Measurements from ENCODE around the gene DHCR24. TPM values are rescaled to one million over a fixed set of nuclear protein-coding genes. Genes with fewer than 3 reads are reported as not detected.

The DHCR24 gene
- total and polyA plus RNA-seq, 10 donors = 7.0 to 370 (median 218) TPM

GRCh38 chr1:54826226-54826816 lies 60.7 kb downstream of the DHCR24 start:
- Histone ChIP-seq H3K27ac (no peak overlapping the region), H3K4me3 (no peak overlapping the region), H3K4me1 (no peaks in the 10 kb centered on the region), H3K9me3 (peaks cover 0 to 77% (median 60%) of the 10 kb centered on the region in 8 donors), H3K36me3 (no peaks in the 10 kb centered on the region), H3K27me3 (replicated peaks in 1 of 7) (no peaks in the 10 kb centered on the region)
- intact Hi-C loops (cut with DNase I; ENCODE audit: low total_unique reads) = no loop called here
- WGBS, 5 donors = 87 to 96% (median 91%) methylated on average over 4 of the region's 4 CpGs
- DNase-seq = no peak
- TF ChIP-seq CTCF (IDR thresholded peaks at IDR 0.05 in 8 of 11, conservative IDR thresholded peaks at IDR 0.05 in 3 of 11) (no peak), POLR2AphosphoS5 (IDR thresholded peaks at IDR 0.05) (no peak), POLR2A (IDR thresholded peaks at IDR 0.05) (no peak)

DNA sequence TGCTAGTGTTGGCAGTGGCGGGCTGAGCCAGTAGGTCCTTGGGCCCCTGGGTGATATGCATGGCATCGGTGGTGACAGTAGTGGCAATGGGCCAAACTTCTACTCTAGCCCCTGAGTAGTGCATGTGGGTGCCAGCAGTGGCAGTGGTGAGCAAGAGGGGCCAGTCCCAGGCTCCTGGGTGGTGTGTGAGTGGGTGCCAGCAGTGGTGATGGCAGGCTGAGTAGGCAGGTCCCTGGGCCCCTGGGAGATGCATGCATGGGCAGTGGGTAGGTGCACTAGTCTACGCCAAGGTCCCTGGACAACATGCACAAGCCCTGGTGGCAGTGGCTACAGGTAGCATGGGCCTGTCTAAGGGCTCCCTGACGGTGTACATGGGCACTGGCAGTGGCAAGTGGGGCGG lies 61.3 kb downstream of the DHCR24 start:
- H3K27ac ChIP-seq = no peak overlapping the region
- TF ChIP-seq POLR2A (IDR thresholded peaks at IDR 0.05) (no peak), POLR2AphosphoS5 (IDR thresholded peaks at IDR 0.05) (no peak), CTCF (IDR thresholded peaks at IDR 0.05 in 8 of 11, conservative IDR thresholded peaks at IDR 0.05 in 3 of 11) (no peak)
- no peak for DNase-seq
- H3K27me3 ChIP-seq (replicated peaks in 1 of 7) = no peaks in the 10 kb centered on the region
- H3K9me3 ChIP-seq = peaks cover 0 to 71% (median 54%) of the 10 kb centered on the region in 8 donors
- WGBS, 5 donors = 91 to 95% (median 92%) methylated on average over 4 to 5 of the region's 5 CpGs
- no peaks in the 10 kb centered on the region for H3K4me1 ChIP-seq
- no peaks in the 10 kb centered on the region for H3K36me3 ChIP-seq
- intact Hi-C loops (cut with DNase I; ENCODE audit: low total_unique reads) = no loop called here
- no peak overlapping the region for H3K4me3 ChIP-seq

GRCh38 chr1:54823670-54824069 lies 63.3 kb downstream of the DHCR24 start:
- Histone ChIP-seq H3K4me1 (no peaks in the 10 kb centered on the region), H3K9me3 (peaks cover 0 to 53% (median 43%) of the 10 kb centered on the region in 8 donors), H3K27ac (no peak overlapping the region), H3K36me3 (no peaks in the 10 kb centered on the region), H3K4me3 (no peak overlapping the region), H3K27me3 (replicated peaks in 1 of 7) (no peaks in the 10 kb centered on the region)
- no peak for DNase-seq
- intact Hi-C loops (cut with DNase I; ENCODE audit: low total_unique reads) = no loop called here
- TF ChIP-seq POLR2AphosphoS5 (IDR thresholded peaks at IDR 0.05) (no peak), CTCF (IDR thresholded peaks at IDR 0.05 in 8 of 11, conservative IDR thresholded peaks at IDR 0.05 in 3 of 11) (no peak), POLR2A (IDR thresholded peaks at IDR 0.05) (no peak)
- 85 to 96% (median 94%) methylated on average over 3 of the region's 3 CpGs for WGBS, 5 donors

GRCh38 chr1:54819733-54820132 lies 67.3 kb downstream of the DHCR24 start:
- Histone ChIP-seq H3K27me3 (replicated peaks in 1 of 7) (no peaks in the 10 kb centered on the region), H3K4me3 (no peak overlapping the region), H3K4me1 (no peaks in the 10 kb centered on the region), H3K9me3 (peaks cover 0 to 25% (median 20%) of the 10 kb centered on the region in 8 donors), H3K36me3 (no peaks in the 10 kb centered on the region), H3K27ac (no peak overlapping the region)
- intact Hi-C loops (cut with DNase I; ENCODE audit: low total_unique reads) = no loop called here
- TF ChIP-seq POLR2AphosphoS5 (IDR thresholded peaks at IDR 0.05) (no peak), CTCF (IDR thresholded peaks at IDR 0.05 in 8 of 11, conservative IDR thresholded peaks at IDR 0.05 in 3 of 11) (no peak), POLR2A (IDR thresholded peaks at IDR 0.05) (no peak)
- DNase-seq = no peak

All from spleen (tissue), 11 donors.